Measurements from ENCODE around the gene RFTN1. TPM values are rescaled to one million over a fixed set of nuclear protein-coding genes. Genes with fewer than 3 reads are reported as not detected.

RFTN1 gene
- total and polyA plus RNA-seq, 2 donors (not counting 3 experiments of a cell fraction or from before 2014, with no cell fraction given), result 40.3 to 43.3 TPM

DNA sequence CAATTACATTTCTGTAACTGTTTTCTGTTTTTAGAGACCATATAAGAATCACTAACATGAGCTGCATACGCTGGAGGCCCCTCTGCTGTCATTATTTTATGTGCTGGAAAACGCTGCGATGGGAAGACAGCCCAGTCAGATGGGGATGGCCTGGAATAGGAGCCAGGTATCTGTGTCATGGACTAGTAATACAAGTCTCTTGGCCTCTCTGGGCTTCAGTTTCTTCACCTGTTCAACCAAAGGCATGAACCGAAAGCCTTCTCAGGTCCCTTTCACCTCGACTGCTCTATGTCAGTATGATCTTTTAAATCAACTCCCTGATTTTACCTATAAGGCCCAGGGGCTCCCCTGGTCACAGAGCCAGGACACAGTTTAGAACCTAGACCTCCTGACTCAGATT, 14.6 kb upstream of the RFTN1 start:
- Histone ChIP-seq H3K27me3 (ENCODE audit: control insufficient read depth in 2 of 2, insufficient read depth in 2 of 2, low read length in 2 of 2) (peaks cover 12 to 18% of the 10 kb centered on the region in 2 experiments), H2AFZ (ENCODE audit: low read depth, low read length) (no peak overlapping the region), H3K4me2 (ENCODE audit: insufficient read depth, low read length) (no peak overlapping the region), H4K20me1 (replicated peaks; ENCODE audit: control insufficient read depth, extremely low read depth, insufficient read depth, low read length) (no peaks in the 10 kb centered on the region), H3K27ac (ENCODE audit: insufficient read depth, low read depth, low read length) (no peak overlapping the region), H3K4me1 (ENCODE audit: control insufficient read depth, extremely low read depth, insufficient read depth, low read length) (no peaks in the 10 kb centered on the region), H3K4me3 (replicated peaks in 1 of 3; ENCODE audit: insufficient read depth in 1 of 3, low read depth in 1 of 3, low read length in 3 of 3) (no peak overlapping the region), H3K9me3 (replicated peaks; ENCODE audit: control insufficient read depth, insufficient read depth, low read length) (no peaks in the 10 kb centered on the region), H3K9me1 (replicated peaks; ENCODE audit: control insufficient read depth, extremely low read depth, insufficient read depth, low read length) (no peaks in the 10 kb centered on the region), H3K79me2 (ENCODE audit: control insufficient read depth, insufficient read depth, low read length) (no peaks in the 10 kb centered on the region), H3K9ac (replicated peaks; ENCODE audit: extremely low read depth, insufficient read depth, low read length) (no peak overlapping the region), H3K36me3 (ENCODE audit: control insufficient read depth in 2 of 2, extremely low read depth in 1 of 2, insufficient read depth in 2 of 2, low read length in 2 of 2) (no peaks in the 10 kb centered on the region)
- intact Hi-C loops (cut with micrococcal nuclease) (no loop called here), dilution Hi-C loops (cut with MboI; ENCODE audit: extremely low pct_ligation_motif_present, low sequenced_read_pairs) (no loop called here)
- no peak for DNase-seq (ENCODE audit: low read depth, low spot score)
- no TSS peak for BruUV-seq (replicated peaks)
- CTCF ChIA-PET, result interaction anchor here (0.7 to 3.4 kb wide), 4 partner anchors 8 to 238 kb away, joined by 3 to 23 read pairs (median 6); no protein-coding TSS in a partner anchor
- FAIRE-seq, result no peak
- TF ChIP-seq, protein P1, sequence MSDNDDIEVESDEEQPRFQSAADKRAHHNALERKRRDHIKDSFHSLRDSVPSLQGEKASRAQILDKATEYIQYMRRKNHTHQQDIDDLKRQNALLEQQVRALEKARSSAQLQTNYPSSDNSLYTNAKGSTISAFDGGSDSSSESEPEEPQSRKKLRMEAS (IDR thresholded peaks at IDR 0.05; ENCODE audit: insufficient read depth, insufficient read length), result no peak
- no peak for TF ChIP-seq MYC (IDR thresholded peaks at IDR 0.05; ENCODE audit: low read depth, low read length)
- TF ChIP-seq, protein P2, sequence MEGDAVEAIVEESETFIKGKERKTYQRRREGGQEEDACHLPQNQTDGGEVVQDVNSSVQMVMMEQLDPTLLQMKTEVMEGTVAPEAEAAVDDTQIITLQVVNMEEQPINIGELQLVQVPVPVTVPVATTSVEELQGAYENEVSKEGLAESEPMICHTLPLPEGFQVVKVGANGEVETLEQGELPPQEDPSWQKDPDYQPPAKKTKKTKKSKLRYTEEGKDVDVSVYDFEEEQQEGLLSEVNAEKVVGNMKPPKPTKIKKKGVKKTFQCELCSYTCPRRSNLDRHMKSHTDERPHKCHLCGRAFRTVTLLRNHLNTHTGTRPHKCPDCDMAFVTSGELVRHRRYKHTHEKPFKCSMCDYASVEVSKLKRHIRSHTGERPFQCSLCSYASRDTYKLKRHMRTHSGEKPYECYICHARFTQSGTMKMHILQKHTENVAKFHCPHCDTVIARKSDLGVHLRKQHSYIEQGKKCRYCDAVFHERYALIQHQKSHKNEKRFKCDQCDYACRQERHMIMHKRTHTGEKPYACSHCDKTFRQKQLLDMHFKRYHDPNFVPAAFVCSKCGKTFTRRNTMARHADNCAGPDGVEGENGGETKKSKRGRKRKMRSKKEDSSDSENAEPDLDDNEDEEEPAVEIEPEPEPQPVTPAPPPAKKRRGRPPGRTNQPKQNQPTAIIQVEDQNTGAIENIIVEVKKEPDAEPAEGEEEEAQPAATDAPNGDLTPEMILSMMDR (IDR thresholded peaks at IDR 0.05; ENCODE audit: extremely low read depth in 1 of 2, insufficient read depth in 1 of 2, low read depth in 1 of 2, low read length in 2 of 2), result no peak
- POLR2A ChIA-PET, result no interaction called here

- Histone ChIP-seq H3K36me3 (ENCODE audit: control insufficient read depth in 2 of 2, extremely low read depth in 1 of 2, insufficient read depth in 2 of 2, low read length in 2 of 2) (no peaks in the 10 kb centered on the region), H3K4me1 (ENCODE audit: control insufficient read depth, extremely low read depth, insufficient read depth, low read length) (no peaks in the 10 kb centered on the region), H3K27me3 (ENCODE audit: control insufficient read depth in 2 of 2, insufficient read depth in 2 of 2, low read length in 2 of 2) (peaks cover 2 to 9% of the 10 kb centered on the region in 2 experiments), H3K9me1 (replicated peaks; ENCODE audit: control insufficient read depth, extremely low read depth, insufficient read depth, low read length) (no peaks in the 10 kb centered on the region), H3K4me3 (replicated peaks in 1 of 3; ENCODE audit: insufficient read depth in 1 of 3, low read depth in 1 of 3, low read length in 3 of 3) (no peak overlapping the region), H3K27ac (ENCODE audit: insufficient read depth, low read depth, low read length) (no peak overlapping the region), H3K9me3 (replicated peaks; ENCODE audit: control insufficient read depth, insufficient read depth, low read length) (no peaks in the 10 kb centered on the region), H4K20me1 (replicated peaks; ENCODE audit: control insufficient read depth, extremely low read depth, insufficient read depth, low read length) (no peaks in the 10 kb centered on the region), H3K9ac (replicated peaks; ENCODE audit: extremely low read depth, insufficient read depth, low read length) (no peak overlapping the region), H3K4me2 (ENCODE audit: insufficient read depth, low read length) (no peak overlapping the region), H3K79me2 (ENCODE audit: control insufficient read depth, insufficient read depth, low read length) (no peaks in the 10 kb centered on the region), H2AFZ (ENCODE audit: low read depth, low read length) (no peak overlapping the region)
- no TSS peak for BruUV-seq (replicated peaks)
- FAIRE-seq (no peak), DNase-seq (ENCODE audit: low read depth, low spot score) (no peak)
- intact Hi-C loops (cut with micrococcal nuclease) (no loop called here), dilution Hi-C loops (cut with MboI; ENCODE audit: extremely low pct_ligation_motif_present, low sequenced_read_pairs) (no loop called here)
- TF ChIP-seq JUN (IDR thresholded peaks at IDR 0.05; ENCODE audit: borderline replicate concordance, insufficient read depth, insufficient read length, low read depth), result no peak
- TF ChIP-seq, protein P2 (IDR thresholded peaks at IDR 0.05; ENCODE audit: extremely low read depth in 1 of 2, insufficient read depth in 1 of 2, low read depth in 1 of 2, low read length in 2 of 2), result no peak
- TF ChIP-seq POLR2AphosphoS5 (IDR thresholded peaks at IDR 0.05; ENCODE audit: insufficient read depth, low read depth, low read length), result no peak
- TF ChIP-seq POLR2A (IDR thresholded peaks at IDR 0.05; ENCODE audit: low read depth, low read length), result no peak
- TF ChIP-seq EZH2 (IDR thresholded peaks at IDR 0.05; ENCODE audit: borderline replicate concordance, low read depth, low read length, severe bottlenecking), result no peak
- TF ChIP-seq GATA2 (IDR thresholded peaks at IDR 0.05; ENCODE audit: insufficient read depth, insufficient read length, low read depth, low read length), result no peak
- TF ChIP-seq MYC (IDR thresholded peaks at IDR 0.05; ENCODE audit: low read depth, low read length), result no peak
- TF ChIP-seq, protein P1 (IDR thresholded peaks at IDR 0.05; ENCODE audit: insufficient read depth, insufficient read length), result no peak
- TF ChIP-seq FOS (IDR thresholded peaks at IDR 0.05; ENCODE audit: borderline replicate concordance, insufficient read depth, low read length), result no peak
- ChIA-PET CTCF (interaction anchor here (1.3 to 1.9 kb wide), 3 partner anchors 216 to 236 kb away, joined by 3 to 5 read pairs (median 4); no protein-coding TSS in a partner anchor), POLR2A (no interaction called here)
These were observed 10.7 kb upstream of the RFTN1 start for GRCh38 chr3:16524196-16524595.
